H1 (cell line): ENCODE measurements around the gene EGFLAM. TPM values are rescaled to one million over a fixed set of nuclear protein-coding genes. Genes with fewer than 3 reads are reported as not detected.

ENCODE experiments used
- CTCF ChIA-PET: fragments of 300-600 bp; sonication (Branson Sonifier 250); formaldehyde crosslinking; loops from one replicate; lab custom pipeline; 2021; ENCODE audit not compliant: partially characterized antibody; lab: Charles Lee
- POLR2A ChIA-PET: fragments of 300-600 bp; sonication (Branson Sonifier 250); formaldehyde crosslinking; loops from one replicate; lab custom pipeline; 2021; ENCODE audit warnings: inconsistent platforms; ENCODE audit not compliant: partially characterized antibody; lab: Charles Lee
- DNase-seq, 2 experiments: peaks; one replicate each; pipeline versions ENCODE4 v3.0.0 to v3.0.0-alpha.2; 2010 to 2022; ENCODE audit warnings: low spot score in 2 of 2, low read depth in 1 of 2, mixed read lengths in 1 of 2
- FAIRE-seq: peaks from 2 replicates; lab custom pipeline; 2011; peaks lifted over from hg19 to GRCh38; lab: Jason Lieb, UNC
- H2AFZ ChIP-seq: 2 replicates; pipeline ENCODE4 v1.8.1; 2012; ENCODE audit warnings: low read length, inconsistent platforms
- H2AK5ac ChIP-seq: 2 replicates; pipeline ENCODE4 v1.6.1; 2013; ENCODE audit warnings: low read depth, low read length
- H2BK120ac ChIP-seq: replicated peaks from 2 replicates; pipeline ENCODE3; 2013; ENCODE audit warnings: low read depth, low read length, inconsistent platforms
- H2BK12ac ChIP-seq: 2 replicates; pipeline ENCODE4 v1.6.1; 2013; ENCODE audit warnings: low read depth, low read length
- H2BK15ac ChIP-seq: 2 replicates; pipeline ENCODE4 v1.6.1; 2013; ENCODE audit warnings: low read length
- H2BK20ac ChIP-seq: 2 replicates; pipeline ENCODE4 v1.6.1; 2013; ENCODE audit warnings: low read length
- H2BK5ac ChIP-seq: 2 replicates; pipeline ENCODE4 v1.6.1; 2013; ENCODE audit warnings: low read depth, low read length
- H3K14ac ChIP-seq: 2 replicates; pipeline ENCODE4 v1.6.1; 2013; ENCODE audit warnings: inconsistent platforms; ENCODE audit not compliant: insufficient read length
- H3K18ac ChIP-seq: 2 replicates; pipeline ENCODE4 v1.6.1; 2013; ENCODE audit warnings: low read length; ENCODE audit errors: extremely low read depth
- H3K23ac ChIP-seq: 2 replicates; pipeline ENCODE4 v1.6.1; 2013; ENCODE audit warnings: inconsistent platforms; ENCODE audit not compliant: insufficient read length
- H3K23me2 ChIP-seq: 2 replicates; pipeline ENCODE4 v1.6.1; 2013; ENCODE audit warnings: low read depth, low read length
- H3K27ac ChIP-seq: 2 replicates; pipeline ENCODE4 v1.6.1; 2011; ENCODE audit warnings: low read depth, low read length, inconsistent platforms
- H3K27me3 ChIP-seq, 4 experiments: replicated peaks in 1 of 4; 1 replicate in 1 of 4; 2 replicates in 3 of 4; pipeline versions ENCODE4 v1.6.1 to v1.8.1; 2011 to 2013; ENCODE audit warnings: low read length in 3 of 4, mild to moderate bottlenecking in 3 of 4, inconsistent platforms in 2 of 4, mixed read lengths in 2 of 4, moderate library complexity in 1 of 4; ENCODE audit not compliant: control insufficient read depth in 3 of 4, insufficient read depth in 3 of 4; ENCODE audit errors: extremely low read depth in 1 of 4
- H3K36me3 ChIP-seq, 4 experiments: 2 replicates each; pipeline versions ENCODE4 v1.6.1 to v1.8.1; 2011 to 2013; ENCODE audit warnings: mild to moderate bottlenecking in 4 of 4, low read length in 3 of 4, moderate library complexity in 2 of 4, control low read depth in 1 of 4, inconsistent platforms in 1 of 4; ENCODE audit not compliant: insufficient read depth in 4 of 4, control insufficient read depth in 2 of 4
- H3K4ac ChIP-seq: replicated peaks from 2 replicates; pipeline ENCODE3; 2013; ENCODE audit warnings: low read length, low read depth, mixed read lengths, inconsistent platforms; ENCODE audit not compliant: insufficient read length
- H3K4me1 ChIP-seq, 4 experiments: replicated peaks in 1 of 4; 1 replicate in 1 of 4; 2 replicates in 3 of 4; pipeline versions ENCODE4 v1.6.1 to v1.8.1; 2011 to 2013; ENCODE audit warnings: low read length in 3 of 4, inconsistent platforms in 2 of 4, mixed read lengths in 1 of 4; ENCODE audit not compliant: insufficient read depth in 4 of 4, control insufficient read depth in 3 of 4
- H3K4me2 ChIP-seq, 2 experiments: 2 replicates each; pipeline versions ENCODE4 v1.6.1 to v1.8.1; 2011 to 2013; ENCODE audit warnings: low read depth in 2 of 2, low read length in 2 of 2, control low read depth in 1 of 2, inconsistent platforms in 1 of 2, mild to moderate bottlenecking in 1 of 2; ENCODE audit not compliant: insufficient read depth in 1 of 2
- H3K4me3 ChIP-seq, 4 experiments: fragments of 200-600, 300-600 bp in 1 of 4; sonication (generic), shearing (Covaris generic), sonication (Bioruptor Twin) in 1 of 4; 2 replicates each; pipeline versions ENCODE4 v1.5.1 to v1.8.1; 2011 to 2016; ENCODE audit warnings: low read length in 4 of 4, low read depth in 3 of 4, control low read depth in 2 of 4, inconsistent platforms in 2 of 4, mild to moderate bottlenecking in 2 of 4, mixed read lengths in 1 of 4, moderate library complexity in 1 of 4; ENCODE audit not compliant: insufficient read depth in 2 of 4; ENCODE audit errors: extremely low read depth in 1 of 4
- H3K56ac ChIP-seq: replicated peaks from 2 replicates; pipeline ENCODE3; 2013; ENCODE audit warnings: low read depth, mild to moderate bottlenecking, mixed read lengths, low read length, inconsistent platforms; ENCODE audit not compliant: insufficient read length
- H3K79me1 ChIP-seq: 2 replicates; pipeline ENCODE4 v1.6.1; 2013; ENCODE audit warnings: low read depth, low read length, control low read depth
- H3K79me2 ChIP-seq, 2 experiments: 2 replicates each; pipeline versions ENCODE4 v1.6.1 to v1.8.1; 2012 to 2013; ENCODE audit warnings: low read length in 2 of 2, mild to moderate bottlenecking in 2 of 2, inconsistent platforms in 1 of 2; ENCODE audit not compliant: insufficient read depth in 2 of 2, control insufficient read depth in 1 of 2
- H3K9ac ChIP-seq, 4 experiments: replicated peaks in 1 of 4; 1 replicate in 1 of 4; 2 replicates in 3 of 4; pipeline versions ENCODE4 v1.6.1 to v1.8.1; 2011 to 2013; ENCODE audit warnings: low read depth in 3 of 4, low read length in 3 of 4, control low read depth in 2 of 4, mild to moderate bottlenecking in 2 of 4, moderate library complexity in 2 of 4, inconsistent platforms in 1 of 4; ENCODE audit errors: extremely low read depth in 1 of 4
- H3K9me3 ChIP-seq, 2 experiments: 2 replicates each; pipeline versions ENCODE4 v1.6.1 to v1.8.1; 2012 to 2013; ENCODE audit warnings: mild to moderate bottlenecking in 2 of 2, moderate library complexity in 2 of 2, control low read depth in 1 of 2, inconsistent platforms in 1 of 2, low read depth in 1 of 2, low read length in 1 of 2, mixed read lengths in 1 of 2; ENCODE audit not compliant: insufficient read depth in 2 of 2
- H4K20me1 ChIP-seq, 2 experiments: replicated peaks in 1 of 2; 2 replicates each; pipeline versions ENCODE3 to v1.8.1; 2011 to 2013; ENCODE audit warnings: inconsistent platforms in 2 of 2, low read length in 2 of 2, mild to moderate bottlenecking in 1 of 2; ENCODE audit not compliant: insufficient read depth in 2 of 2, control insufficient read depth in 1 of 2
- H4K5ac ChIP-seq: 2 replicates; pipeline ENCODE4 v1.6.1; 2013; ENCODE audit warnings: low read length, low read depth, mixed read lengths, inconsistent platforms; ENCODE audit not compliant: insufficient read length
- H4K8ac ChIP-seq: 2 replicates; pipeline ENCODE4 v1.8.0; 2013; ENCODE audit warnings: mild to moderate bottlenecking, moderate library complexity, low read length, inconsistent platforms; ENCODE audit not compliant: insufficient read depth; ENCODE audit errors: extremely low read depth
- H4K91ac ChIP-seq: replicated peaks from 2 replicates; pipeline ENCODE3; 2013; ENCODE audit warnings: low read length, mixed read lengths, inconsistent platforms; ENCODE audit not compliant: insufficient read length
- CREB1 ChIP-seq: IDR thresholded peaks from 2 replicates; pipeline ENCODE4 v1.6.1; 2012; ENCODE audit warnings: inconsistent platforms
- TEAD4 ChIP-seq: IDR thresholded peaks from 2 replicates; pipeline ENCODE4 v1.6.1; 2012; ENCODE audit warnings: low read depth, low read length, inconsistent platforms, mixed read lengths
- WGBS, 2 experiments: shearing (Covaris generic) in 1 of 2; methylation state at CpG; one replicate each; pipeline versions ENCODE4 v1.1.6 to v1.1.7; 2013 to 2015; ENCODE audit warnings: low lambda C conversion rate in 2 of 2, mixed read lengths in 2 of 2, inconsistent platforms in 1 of 2, low coverage in 1 of 2, missing lambda C conversion rate in 1 of 2; ENCODE audit not compliant: insufficient replicate concordance in 2 of 2, insufficient coverage in 1 of 2, insufficient read length in 1 of 2; ENCODE audit errors: extremely low coverage in 1 of 2, missing lambda C conversion rate in 1 of 2; 5-methylcytosine and 5-hydroxymethylcytosine counted together
- polyA plus RNA-seq, 7 experiments: library from polyadenylated mRNA; depleted of rRNA in 3 of 7; stranded (reverse) in 5 of 7; unstranded in 2 of 7; fragments of >200 nt in 5 of 7; fragments of 200-250 nt in 2 of 7; gene quantifications; 1 replicate in 5 of 7; 2 replicates in 1 of 7; 4 replicates in 1 of 7; pipeline versions ENCODE4 v1.2.1 to v1.2.3, GENCODE V29; 2011 to 2013; ENCODE audit warnings: missing spikeins in 2 of 7, mixed read lengths in 2 of 7
- total RNA-seq: library from RNA; stranded (reverse); fragmentation: NEBNext Ultra II Directional; extraction: Animal tissue kit (Norgen Biotek cat#: 25700); gene quantifications from 2 replicates; pipeline ENCODE4 v1.2.1, GENCODE V29; 2021

EGFLAM gene
- total and polyA plus RNA-seq, 2 of the 8 experiments (the other 6 are each of a cell fraction or from before 2014, with no cell fraction given) = 0.20 to 0.24 TPM

DNA sequence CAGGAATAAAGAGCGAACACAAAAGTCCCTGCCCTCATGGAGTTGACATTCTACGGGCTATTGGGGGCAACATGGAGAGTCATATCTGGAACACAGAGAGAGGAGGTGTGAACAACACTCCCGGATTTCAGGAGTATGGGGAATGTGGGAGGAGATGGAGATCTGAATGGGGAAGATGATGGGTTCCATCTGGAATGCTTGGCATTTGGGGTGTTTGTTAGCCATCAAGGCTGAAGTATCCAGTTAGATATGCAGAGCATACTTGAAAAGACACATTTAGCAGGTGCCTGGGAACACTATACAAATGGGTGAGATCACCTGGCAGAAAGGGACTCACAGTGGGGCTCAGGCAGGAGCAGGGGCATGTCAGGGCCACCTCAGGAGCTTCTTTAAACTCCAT is 61.1 kb downstream of the EGFLAM start:
- no peaks in the 10 kb centered on the region for H3K23me2 ChIP-seq
- ChIA-PET POLR2A (no interaction called here), CTCF (no interaction called here)
- H4K91ac ChIP-seq = no peak overlapping the region
- DNase-seq = no peak
- H3K4me3 ChIP-seq = no peak overlapping the region
- H3K23ac ChIP-seq = no peak overlapping the region
- no peak for FAIRE-seq
- H4K5ac ChIP-seq = no peak overlapping the region
- H2BK12ac ChIP-seq = no peak overlapping the region
- H3K36me3 ChIP-seq = no peaks in the 10 kb centered on the region
- no peak overlapping the region for H3K14ac ChIP-seq
- no peaks in the 10 kb centered on the region for H3K4me1 ChIP-seq
- H3K56ac ChIP-seq = no peak overlapping the region
- no peaks in the 10 kb centered on the region for H3K27me3 ChIP-seq
- no peak overlapping the region for H3K4me2 ChIP-seq
- no peak overlapping the region for H3K27ac ChIP-seq
- no peak overlapping the region for H2BK15ac ChIP-seq
- 0 out of 4 replicates have a peak, but pooled peaks cover 0 to 2% of the 10 kb centered on the region in 2 experiments for H3K9me3 ChIP-seq
- WGBS, 2 experiments = 91% methylated on average over 3 of the region's 3 CpGs; no CpG with 5 or more reads in 1 of the 2 experiments
- no peaks in the 10 kb centered on the region for H3K79me2 ChIP-seq
- H4K8ac ChIP-seq = no peak overlapping the region
- H3K9ac ChIP-seq = no peak overlapping the region
- H3K4ac ChIP-seq = no peak overlapping the region
- no peak overlapping the region for H2AFZ ChIP-seq
- H3K18ac ChIP-seq = no peak overlapping the region
- H2BK120ac ChIP-seq = no peak overlapping the region
- no peaks in the 10 kb centered on the region for H3K79me1 ChIP-seq
- no peak overlapping the region for H2AK5ac ChIP-seq
- TF ChIP-seq TEAD4 (0 out of 2 replicates have a peak, but pooled peaks have one; percentile 12), CREB1 (no peak)
- H4K20me1 ChIP-seq = no peaks in the 10 kb centered on the region
- no peak overlapping the region for H2BK20ac ChIP-seq
- no peak overlapping the region for H2BK5ac ChIP-seq
